SK-N-MC (cell line): ENCODE results near the gene RFX8.

ENCODE experiments used
- EZH2 ChIP-seq: fragments of 200-600 bp; sonication (generic); IDR thresholded peaks from one replicate; pipeline ENCODE4 v1.6.1; 2017; ENCODE audit warnings: antibody characterized with exemption
- POLR2AphosphoS5 ChIP-seq: IDR thresholded peaks from 2 replicates; pipeline ENCODE4 v1.6.1; 2012; ENCODE audit warnings: mild to moderate bottlenecking, low read depth, low read length, borderline replicate concordance

DNA sequence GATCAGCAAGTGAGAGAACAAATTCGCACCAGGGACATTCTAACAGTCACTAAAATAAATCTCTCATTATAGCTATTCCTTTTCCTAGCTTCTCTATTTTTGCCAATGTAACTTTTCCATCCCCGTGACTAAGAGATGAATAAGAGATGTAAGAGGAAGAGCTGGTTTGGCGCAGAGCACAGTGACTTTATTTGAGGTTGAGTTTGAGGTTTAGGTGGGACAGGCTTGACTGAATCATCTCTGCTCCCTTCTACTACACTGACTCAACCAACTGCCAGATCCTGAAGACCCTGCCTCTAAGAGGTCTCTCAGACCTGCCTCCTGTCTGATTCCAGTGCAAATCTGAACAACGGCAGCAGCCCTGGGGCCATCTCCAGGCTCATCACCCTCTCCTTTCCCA lies 28.0 kb downstream of the RFX8 start:
- TF ChIP-seq EZH2 (no peak), POLR2AphosphoS5 (no peak)
